Measurements from ENCODE around the gene TJP3.

The TJP3 gene

GRCh38 chr19:3671680-3672574, 36.3 kb upstream of the TJP3 start:
- no peak for DNase-seq

GRCh38 chr19:3672575-3672948, 35.6 kb upstream of the TJP3 start:
- DNase-seq: no peak

GRCh38 chr19:3672993-3673392, 35.2 kb upstream of the TJP3 start:
- no peak for DNase-seq

- DNase-seq: no peak
Measured at GRCh38 chr19:3673506-3674439, 34.4 kb upstream of the TJP3 start.

- no peak for DNase-seq
Measured at GRCh38 chr19:3674784-3675543, 33.2 kb upstream of the TJP3 start.

GRCh38 chr19:3678188-3678587, 30.0 kb upstream of the TJP3 start:
- DNase-seq: no peak

- no peak for DNase-seq
Measured at GRCh38 chr19:3679138-3679537, 29.0 kb upstream of the TJP3 start.

- DNase-seq: no peak
Measured at GRCh38 chr19:3679581-3679980, 28.6 kb upstream of the TJP3 start.

- no peak for DNase-seq
Measured at GRCh38 chr19:3680939-3681338, 27.2 kb upstream of the TJP3 start.

- DNase-seq: no peak
Measured at GRCh38 chr19:3682286-3682685, 25.9 kb upstream of the TJP3 start.

GRCh38 chr19:3682741-3683404, 25.3 kb upstream of the TJP3 start:
- DNase-seq: no peak

GRCh38 chr19:3683405-3684053, 24.7 kb upstream of the TJP3 start:
- no peak for DNase-seq

GRCh38 chr19:3684054-3684816, 23.9 kb upstream of the TJP3 start:
- DNase-seq: no peak

- DNase-seq: no peak
Measured at GRCh38 chr19:3684817-3685410, 23.3 kb upstream of the TJP3 start.

GRCh38 chr19:3687393-3687773, 20.8 kb upstream of the TJP3 start:
- no peak for DNase-seq

GRCh38 chr19:3687774-3688706, 20.1 kb upstream of the TJP3 start:
- DNase-seq: peak; percentile 36

GRCh38 chr19:3690551-3691371, 17.4 kb upstream of the TJP3 start:
- no peak for DNase-seq

- no peak for DNase-seq
Measured at GRCh38 chr19:3691372-3691716, 16.8 kb upstream of the TJP3 start.

GRCh38 chr19:3691726-3692125, 16.5 kb upstream of the TJP3 start:
- DNase-seq: no peak

Measured in activated effector memory CD4-positive, alpha-beta T cell treated with Interleukin-2 at 50 U/mL for 16 hours (primary cell).